Lower lobe of right lung (tissue), 2 donors: ENCODE data around the gene LTBP3. TPM values are rescaled to one million over a fixed set of nuclear protein-coding genes. Genes with fewer than 3 reads are reported as not detected.

Source experiments
- ATAC-seq, 2 donors: fragments of 200-7000 bp; cut with Tn5 transposase; one replicate each; pipeline ENCODE4 v1.9.1; 2020 to 2022; ENCODE audit warnings: mild to moderate bottlenecking in 2 of 2, moderate library complexity in 2 of 2
- DNase-seq: peaks from one replicate; pipeline ENCODE4 v3.0.0-alpha.2; 2020
- H3K27ac ChIP-seq: fragments of 200-600 bp; one replicate; pipeline ENCODE4 v1.8.0; 2022
- H3K27me3 ChIP-seq: fragments of 200-600 bp; one replicate; pipeline ENCODE4 v1.8.0; 2022; ENCODE audit warnings: low read depth
- H3K36me3 ChIP-seq: fragments of 200-600 bp; one replicate; pipeline ENCODE4 v1.8.0; 2022; ENCODE audit warnings: mild to moderate bottlenecking
- H3K4me1 ChIP-seq: fragments of 200-600 bp; one replicate; pipeline ENCODE4 v1.8.0; 2022
- H3K4me3 ChIP-seq: fragments of 200-600 bp; one replicate; pipeline ENCODE4 v1.8.0; 2022; ENCODE audit warnings: mild to moderate bottlenecking
- H3K9me3 ChIP-seq: fragments of 200-600 bp; one replicate; pipeline ENCODE4 v1.8.0; 2022
- CTCF ChIP-seq: fragments of 200-600 bp; IDR thresholded peaks from one replicate; pipeline ENCODE4 v1.8.0; 2022; ENCODE audit warnings: antibody characterized with exemption, mild to moderate bottlenecking
- intact Hi-C: fragments of 100-400 bp; cut with DNase I; formaldehyde crosslinking; loops from one replicate; pipeline ENCODE4 v1.11.0; 2022
- total RNA-seq: library from RNA; stranded (reverse); fragmentation: NEBNext Ultra II Directional; extraction: Animal tissue kit (Norgen Biotek cat#: 25700); gene quantifications from one replicate; pipeline ENCODE4 v1.2.1, GENCODE V29; 2021
- donor health status: DM: no; HTN: yes; CAD: no; lungs with severe emphysema.

Gene LTBP3
- total RNA-seq, 1 donor from 2014 or later, result 98.7 TPM

- Histone ChIP-seq H3K27me3 (no peaks in the 10 kb centered on the region), H3K4me3 (peak overlapping the region; percentile 71), H3K4me1 (peaks cover 55% of the 10 kb centered on the region), H3K9me3 (no peaks in the 10 kb centered on the region), H3K27ac (peak overlapping the region; percentile 99), H3K36me3 (peaks cover 50% of the 10 kb centered on the region)
- DNase-seq, result no peak
- intact Hi-C loops, result no loop called here
- peak; percentile 31 to 53 for ATAC-seq
- no peak for TF ChIP-seq CTCF
Measured at GRCh38 chr11:65506772-65507505, 51.2 kb downstream of the LTBP3 start.

GRCh38 chr11:65506290-65506771 lies 51.8 kb downstream of the LTBP3 start:
- DNase-seq (no peak), ATAC-seq (no peak)
- Histone ChIP-seq H3K4me1 (peaks cover 55% of the 10 kb centered on the region), H3K27me3 (no peaks in the 10 kb centered on the region), H3K9me3 (no peaks in the 10 kb centered on the region), H3K4me3 (peak overlapping the region; percentile 71), H3K27ac (peak overlapping the region; percentile 99), H3K36me3 (peaks cover 56% of the 10 kb centered on the region)
- intact Hi-C loops, result no loop called here
- TF ChIP-seq CTCF, result no peak

- Histone ChIP-seq H3K27me3 (no peaks in the 10 kb centered on the region), H3K4me3 (peak overlapping the region; percentile 71), H3K9me3 (no peaks in the 10 kb centered on the region), H3K4me1 (peaks cover 52% of the 10 kb centered on the region), H3K36me3 (peaks cover 58% of the 10 kb centered on the region), H3K27ac (peak overlapping the region; percentile 99)
- ATAC-seq (no peak), DNase-seq (no peak)
- intact Hi-C loops, result no loop called here
- no peak for TF ChIP-seq CTCF
Measured at GRCh38 chr11:65505466-65506289, 52.5 kb downstream of the LTBP3 start.

GRCh38 chr11:65504674-65505465 lies 53.3 kb downstream of the LTBP3 start:
- DNase-seq (no peak), ATAC-seq (no peak)
- peak overlapping the region; percentile 71 for H3K4me3 ChIP-seq
- intact Hi-C loops, result loop anchor here (5.0 kb wide), 1 partner anchor 78 kb away; no protein-coding TSS in a partner anchor
- H3K27ac ChIP-seq, result peak overlapping the region; percentile 99
- no peaks in the 10 kb centered on the region for H3K27me3 ChIP-seq
- no peaks in the 10 kb centered on the region for H3K9me3 ChIP-seq
- peaks cover 58% of the 10 kb centered on the region for H3K36me3 ChIP-seq
- peaks cover 46% of the 10 kb centered on the region for H3K4me1 ChIP-seq
- no peak for TF ChIP-seq CTCF
